GM21447 (cell line): ENCODE results near the gene CCDC7.
"Not testable (repeated sequence)": the region's sequence is repeated elsewhere in the genome, so short reads cannot be mapped to it uniquely, and the experiment has no call there.

Experiments
- ATAC-seq: cut with Tn5 transposase; IDR thresholded peaks from one replicate; pipeline ENCODE4 v1.9.1; 2021; ENCODE audit not compliant: unreplicated experiment

CCDC7 gene

GRCh38 chr10:32687546-32687945 is 241.6 kb downstream of the CCDC7 start:
- ATAC-seq: no peak

DNA sequence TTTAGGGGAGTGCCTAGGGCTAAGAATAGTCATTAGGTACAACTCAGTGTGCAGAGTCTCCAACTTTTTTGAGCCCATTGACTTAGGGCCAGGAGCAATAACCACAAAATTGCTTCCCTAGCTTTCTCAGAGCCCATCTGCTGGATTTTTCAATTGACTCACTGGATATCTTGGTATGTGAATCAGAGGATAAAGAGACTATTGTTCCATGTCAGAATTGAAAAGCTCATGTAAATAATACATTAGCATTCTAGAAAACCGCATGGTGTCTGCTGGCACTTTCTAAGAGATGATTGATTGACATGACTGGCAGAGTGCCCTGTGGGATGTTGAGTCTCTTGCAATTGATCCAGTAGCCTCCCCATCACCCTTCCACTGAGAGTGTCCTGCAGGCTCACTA is 246.2 kb downstream of the CCDC7 start:
- ATAC-seq: no peak

DNA sequence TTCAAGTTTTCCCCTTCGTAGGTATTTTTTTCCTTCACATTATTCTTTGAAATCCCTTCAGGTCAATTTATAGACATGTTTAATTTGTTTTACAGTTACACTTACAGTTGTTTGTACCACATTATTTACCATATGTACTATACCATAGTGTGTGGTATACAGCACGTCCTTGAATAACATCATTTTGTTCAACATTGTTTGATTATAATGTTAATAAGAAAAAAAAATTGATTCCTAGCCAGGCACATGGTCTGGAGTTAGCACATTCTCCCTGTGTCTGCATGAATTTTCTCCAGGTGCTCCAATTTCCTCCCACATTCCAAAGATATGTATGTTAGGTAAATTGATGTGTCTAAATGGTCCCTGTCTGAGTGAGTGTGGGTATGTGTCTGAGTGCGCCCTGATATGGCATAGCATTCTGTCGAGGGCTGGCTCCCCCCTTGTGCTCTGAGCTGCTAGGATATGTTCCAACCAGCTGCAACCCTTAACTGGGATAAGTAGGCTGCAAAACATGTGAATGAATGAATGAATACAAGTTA is 247.6 kb downstream of the CCDC7 start:
- ATAC-seq: no peak

GRCh38 chr10:32699683-32700082 is 253.7 kb downstream of the CCDC7 start:
- not testable (repeated sequence) for ATAC-seq

DNA sequence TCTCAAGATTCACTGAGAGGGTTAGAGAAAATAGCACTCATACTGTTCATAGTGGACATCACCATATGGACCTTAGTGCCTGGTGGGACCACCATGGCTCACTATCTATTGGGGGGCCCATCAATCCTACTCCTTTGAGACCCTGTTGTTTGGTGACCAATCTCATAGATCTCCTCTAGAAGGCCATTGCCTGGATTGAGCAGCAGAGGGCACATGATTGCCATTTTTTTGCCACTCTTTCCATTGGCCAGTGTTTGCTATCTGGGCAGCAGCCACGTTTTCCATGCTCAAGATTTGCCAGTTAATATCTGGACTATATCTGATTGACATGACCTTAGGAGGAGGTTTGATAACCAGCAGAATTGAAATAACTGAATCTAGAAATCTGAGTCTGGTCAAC is 267.6 kb downstream of the CCDC7 start:
- no peak for ATAC-seq

GRCh38 chr10:32731527-32731926 is 285.6 kb downstream of the CCDC7 start:
- ATAC-seq: no peak

DNA sequence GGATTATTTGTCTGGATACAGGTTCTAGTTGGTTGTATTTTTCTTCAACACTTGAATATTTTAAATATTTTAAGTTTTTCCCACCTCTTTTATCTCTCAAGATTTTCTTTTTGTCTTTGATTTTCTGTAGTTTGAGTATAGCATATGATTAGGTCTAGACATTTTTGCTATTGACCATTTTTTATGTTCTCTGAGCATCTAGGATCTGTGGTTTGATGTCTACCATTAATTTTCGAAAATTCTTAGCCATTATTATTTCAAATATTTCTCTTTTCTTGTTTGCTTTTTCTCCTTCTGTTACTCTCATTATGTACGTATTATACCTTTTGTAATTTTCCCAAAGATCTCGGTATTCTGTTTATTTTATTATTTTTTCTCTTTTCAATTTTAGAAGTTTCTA is 293.0 kb downstream of the CCDC7 start:
- no peak for ATAC-seq

GRCh38 chr10:32744321-32744720 is 298.4 kb downstream of the CCDC7 start:
- ATAC-seq: no peak

- ATAC-seq: no peak
These were observed 300.9 kb downstream of the CCDC7 start for GRCh38 chr10:32746869-32747268.

- ATAC-seq: no peak
These were observed 305.6 kb downstream of the CCDC7 start for GRCh38 chr10:32751582-32751981.

DNA sequence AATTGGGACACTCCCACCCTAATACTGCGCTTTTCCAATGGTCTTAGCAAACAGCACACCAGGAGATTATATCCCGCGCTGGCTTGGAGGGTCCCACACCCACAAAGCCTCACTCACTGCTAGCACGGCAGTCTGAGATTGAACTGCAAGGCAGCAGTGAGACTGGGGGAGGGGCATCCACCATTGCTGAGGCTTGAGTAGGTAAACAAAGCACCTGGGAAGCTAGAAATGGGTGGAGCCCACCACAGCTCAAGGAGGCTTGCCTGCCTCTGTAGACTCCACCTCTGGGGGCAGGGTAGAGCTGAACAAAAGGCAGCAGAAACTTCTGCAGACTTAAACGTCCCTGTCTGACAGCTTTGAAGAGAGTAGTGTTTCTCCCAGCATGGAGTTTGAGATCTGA is 309.0 kb downstream of the CCDC7 start:
- ATAC-seq: not testable (repeated sequence)

DNA sequence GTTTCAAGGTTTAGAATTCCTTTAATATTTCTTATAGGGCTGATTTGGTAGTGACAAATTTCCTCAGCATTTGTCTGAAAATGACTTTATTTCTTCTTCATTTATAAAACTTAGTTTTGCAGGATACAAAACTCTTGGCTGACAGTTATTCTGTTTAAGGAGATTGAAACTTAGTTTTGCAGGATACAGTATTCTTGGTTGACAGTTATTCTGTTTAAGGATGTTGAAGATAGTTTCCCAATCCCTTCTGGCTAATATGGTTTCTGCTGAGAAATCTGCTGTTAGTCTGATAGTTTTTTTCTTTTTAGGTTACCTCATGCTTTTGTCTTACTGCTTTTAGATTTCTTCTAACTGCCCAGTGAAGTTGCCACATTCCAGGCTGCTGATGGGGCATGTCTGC is 325.3 kb downstream of the CCDC7 start:
- no peak for ATAC-seq

DNA sequence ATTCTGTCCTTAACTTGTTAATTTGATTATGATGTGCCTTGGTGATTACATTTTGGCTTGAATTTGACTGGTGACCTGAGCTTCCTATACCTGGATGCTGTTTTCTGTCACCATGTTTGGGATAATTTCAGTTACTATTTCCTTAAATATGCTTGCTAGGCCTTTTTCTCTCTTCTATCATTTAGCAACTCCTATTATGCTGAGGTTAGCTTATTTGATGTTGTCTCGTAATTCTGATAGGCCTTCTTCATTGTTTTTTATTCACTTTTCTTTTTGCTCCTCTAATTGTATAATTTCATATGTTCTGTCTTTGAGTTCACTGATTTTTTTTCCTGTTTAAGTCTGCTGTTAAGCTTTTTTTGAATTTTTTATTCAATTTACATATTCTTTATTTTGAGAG is 327.2 kb downstream of the CCDC7 start:
- no peak for ATAC-seq

DNA sequence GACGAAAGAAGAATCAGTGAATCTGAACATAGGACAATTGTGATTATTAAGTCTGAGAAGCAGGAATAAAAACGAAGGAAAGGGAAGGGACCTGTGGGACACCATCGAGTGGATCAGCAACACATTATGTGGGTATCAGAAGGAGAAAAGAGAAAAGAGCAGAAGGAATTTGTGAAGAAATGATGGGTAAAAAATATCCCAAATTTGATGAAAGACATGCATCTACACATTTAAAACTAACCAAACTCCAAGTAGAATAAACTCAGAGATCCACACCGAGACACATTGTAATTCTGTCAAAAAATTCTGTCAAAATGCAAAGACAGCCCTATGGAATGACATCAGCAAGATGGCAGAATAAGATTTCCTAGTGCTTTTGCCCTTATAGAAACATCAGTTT is 341.0 kb downstream of the CCDC7 start:
- no peak for ATAC-seq

DNA sequence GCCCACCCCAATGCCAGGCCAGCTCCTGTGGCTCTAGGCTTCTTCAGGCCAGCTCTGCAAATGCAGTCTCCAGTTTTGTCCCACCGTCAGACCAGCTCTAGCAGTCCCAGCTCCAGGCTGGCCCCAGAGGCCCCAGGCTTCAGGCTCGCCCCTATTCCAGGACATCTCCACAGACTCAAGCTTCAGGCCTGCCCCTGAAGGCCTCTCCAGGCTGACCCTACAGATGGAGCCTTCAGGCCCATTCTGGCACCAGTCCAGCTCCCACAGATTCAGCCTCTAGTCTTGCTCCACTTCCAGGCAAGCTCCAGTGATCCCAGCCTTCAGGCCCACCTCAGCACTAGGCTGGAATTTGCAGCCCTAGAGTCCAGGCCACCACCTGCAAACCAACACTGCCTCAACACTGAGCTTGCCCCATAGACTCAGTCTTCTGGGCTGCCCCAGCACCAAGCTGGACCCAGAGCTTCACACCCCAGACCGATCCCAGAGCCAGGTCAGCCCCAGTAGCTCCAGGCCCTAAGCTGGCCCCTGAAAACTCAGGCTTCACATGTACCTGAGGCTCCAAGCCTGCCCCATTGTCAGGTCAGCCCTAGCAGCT is 341.8 kb downstream of the CCDC7 start:
- ATAC-seq: no peak

DNA sequence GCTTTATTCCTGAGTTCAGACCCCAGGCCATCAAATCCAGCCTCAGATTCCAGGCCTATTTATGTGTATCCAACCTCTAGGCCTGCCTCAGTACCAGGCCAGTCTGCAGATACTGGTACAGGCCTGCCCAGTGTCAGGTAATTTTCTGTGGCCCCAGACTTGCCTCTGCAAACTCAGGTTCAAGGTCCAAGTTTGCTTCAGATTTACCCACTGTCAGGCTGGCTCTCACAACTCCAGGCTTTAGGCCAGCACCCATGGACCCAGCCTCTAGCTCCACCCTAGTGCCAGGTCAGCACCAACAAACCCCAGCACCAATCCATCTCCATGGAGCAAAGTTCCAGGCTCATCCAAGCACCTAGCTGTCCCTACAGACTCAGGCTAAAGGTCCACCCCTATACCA is 342.4 kb downstream of the CCDC7 start:
- ATAC-seq: no peak

GRCh38 chr10:32790483-32790882 is 344.5 kb downstream of the CCDC7 start:
- no peak for ATAC-seq

DNA sequence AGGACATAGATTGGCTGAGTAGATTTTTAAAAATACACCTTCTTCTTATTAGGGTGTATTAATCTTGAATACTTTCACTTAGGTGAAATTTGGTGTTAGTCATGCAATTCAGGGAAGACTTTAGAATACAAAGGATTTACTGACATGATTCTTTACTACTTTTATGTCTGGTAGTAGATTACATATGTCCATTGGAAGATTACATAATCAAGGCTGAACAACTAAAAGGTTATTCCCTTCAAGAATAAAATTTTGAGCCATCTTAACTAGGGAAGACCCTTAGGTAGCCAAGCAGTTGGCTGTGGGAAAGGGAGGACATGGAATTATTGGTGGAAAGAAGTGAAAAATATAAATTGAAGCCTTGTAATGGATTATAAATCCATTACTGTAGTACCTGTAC is 347.1 kb downstream of the CCDC7 start:
- no peak for ATAC-seq

- ATAC-seq: no peak
These were observed 349.8 kb downstream of the CCDC7 start for GRCh38 chr10:32795598-32796183.

DNA sequence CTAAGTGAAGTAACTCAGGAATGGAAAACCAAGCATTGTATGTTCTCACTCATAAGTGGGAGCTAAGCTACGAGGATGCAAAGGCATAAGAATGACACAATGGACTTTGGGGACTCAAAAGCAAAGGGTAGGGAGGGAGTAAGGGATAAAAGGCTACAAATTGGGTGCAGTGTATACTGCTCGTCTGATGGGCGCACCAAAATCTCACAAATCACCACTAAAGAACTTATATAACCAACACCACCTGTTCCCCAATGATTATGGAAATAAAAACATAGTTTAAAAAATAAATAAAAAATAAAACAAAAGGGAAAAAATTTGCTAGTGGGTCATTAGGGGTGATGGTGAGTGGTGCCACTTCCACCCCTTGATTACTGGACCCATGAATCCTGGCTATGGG is 351.5 kb downstream of the CCDC7 start:
- ATAC-seq: not testable (repeated sequence)

DNA sequence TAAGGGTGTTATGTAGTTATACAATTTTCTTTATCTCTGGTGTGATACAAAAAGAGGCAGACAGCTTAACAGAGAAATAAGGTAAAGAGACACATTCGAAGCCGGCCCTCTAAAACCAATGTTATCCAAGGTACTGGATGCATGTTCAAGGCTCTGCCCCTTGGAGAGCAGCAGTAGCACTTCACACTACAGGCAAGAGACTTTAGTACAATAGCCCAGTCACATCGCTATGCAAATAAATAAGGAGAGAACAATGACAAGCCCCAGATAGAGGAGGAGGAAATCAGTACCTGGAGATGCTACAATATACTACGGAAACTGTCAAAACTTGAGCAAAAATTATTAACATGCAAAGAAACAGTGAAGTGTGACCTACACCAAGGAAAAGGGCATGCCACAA is 401.0 kb downstream of the CCDC7 start:
- no peak for ATAC-seq

DNA sequence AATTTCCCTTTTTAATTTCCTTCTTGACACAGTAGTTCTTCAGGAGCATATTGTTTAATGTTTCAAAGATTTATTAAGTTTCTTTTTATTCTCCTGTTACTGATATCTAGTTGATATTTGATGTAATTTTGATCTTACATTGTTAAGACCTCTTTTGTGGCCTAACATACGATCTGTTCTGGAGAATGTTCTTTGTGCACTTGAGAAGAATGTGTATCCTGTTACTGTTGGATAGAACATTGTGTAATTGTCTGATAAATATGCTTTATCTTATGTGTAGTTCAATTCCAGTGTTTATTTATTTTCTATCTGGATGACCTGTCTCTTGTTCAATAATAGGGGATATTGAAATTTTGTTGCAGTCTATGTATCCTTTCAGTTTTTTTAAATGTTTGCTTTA is 405.4 kb downstream of the CCDC7 start:
- no peak for ATAC-seq

DNA sequence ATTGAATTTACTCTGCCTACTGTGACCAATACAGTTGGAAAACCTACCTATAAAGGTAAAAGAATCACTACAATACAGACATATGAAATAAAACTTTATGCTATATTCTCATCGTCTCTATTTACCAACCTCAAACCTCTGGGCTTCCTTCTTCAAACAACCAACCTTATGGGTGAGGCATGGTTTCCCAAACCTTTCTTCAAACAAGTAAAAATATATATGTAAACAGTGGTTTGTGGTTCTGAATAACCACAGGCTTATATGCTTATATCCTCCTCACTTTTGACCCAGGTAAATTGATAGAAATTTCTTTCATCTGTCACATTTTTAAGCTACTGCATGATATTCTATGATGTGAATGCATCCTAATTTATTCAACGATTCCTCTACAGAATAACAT is 408.5 kb downstream of the CCDC7 start:
- ATAC-seq: no peak
